Left hindlimb (tissue), 1 donor: ENCODE data around the gene MAP7D3.
"Not testable (repeated sequence)": the region's sequence is repeated elsewhere in the genome, so short reads cannot be mapped to it uniquely, and the experiment has no call there.

Experiments used
- DNase-seq: peaks from one replicate; pipeline ENCODE4 v3.0.0-alpha.2; 2018

MAP7D3 gene, protein sequence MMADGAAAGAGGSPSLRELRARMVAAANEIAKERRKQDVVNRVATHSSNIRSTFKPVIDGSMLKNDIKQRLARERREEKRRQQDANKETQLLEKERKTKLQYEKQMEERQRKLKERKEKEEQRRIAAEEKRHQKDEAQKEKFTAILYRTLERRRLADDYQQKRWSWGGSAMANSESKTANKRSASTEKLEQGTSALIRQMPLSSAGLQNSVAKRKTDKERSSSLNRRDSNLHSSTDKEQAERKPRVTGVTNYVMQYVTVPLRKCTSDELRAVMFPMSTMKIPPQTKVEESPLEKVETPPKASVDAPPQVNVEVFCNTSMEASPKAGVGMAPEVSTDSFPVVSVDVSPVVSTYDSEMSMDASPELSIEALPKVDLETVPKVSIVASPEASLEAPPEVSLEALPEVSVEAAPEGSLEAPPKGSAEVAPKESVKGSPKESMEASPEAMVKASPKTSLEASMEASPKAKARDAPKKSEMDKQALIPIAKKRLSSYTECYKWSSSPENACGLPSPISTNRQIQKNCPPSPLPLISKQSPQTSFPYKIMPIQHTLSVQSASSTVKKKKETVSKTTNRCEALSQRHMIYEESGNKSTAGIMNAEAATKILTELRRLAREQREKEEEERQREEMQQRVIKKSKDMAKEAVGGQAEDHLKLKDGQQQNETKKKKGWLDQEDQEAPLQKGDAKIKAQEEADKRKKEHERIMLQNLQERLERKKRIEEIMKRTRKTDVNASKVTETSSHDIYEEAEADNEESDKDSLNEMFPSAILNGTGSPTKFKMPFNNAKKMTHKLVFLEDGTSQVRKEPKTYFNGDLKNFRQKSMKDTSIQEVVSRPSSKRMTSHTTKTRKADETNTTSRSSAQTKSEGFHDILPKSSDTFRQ

DNA sequence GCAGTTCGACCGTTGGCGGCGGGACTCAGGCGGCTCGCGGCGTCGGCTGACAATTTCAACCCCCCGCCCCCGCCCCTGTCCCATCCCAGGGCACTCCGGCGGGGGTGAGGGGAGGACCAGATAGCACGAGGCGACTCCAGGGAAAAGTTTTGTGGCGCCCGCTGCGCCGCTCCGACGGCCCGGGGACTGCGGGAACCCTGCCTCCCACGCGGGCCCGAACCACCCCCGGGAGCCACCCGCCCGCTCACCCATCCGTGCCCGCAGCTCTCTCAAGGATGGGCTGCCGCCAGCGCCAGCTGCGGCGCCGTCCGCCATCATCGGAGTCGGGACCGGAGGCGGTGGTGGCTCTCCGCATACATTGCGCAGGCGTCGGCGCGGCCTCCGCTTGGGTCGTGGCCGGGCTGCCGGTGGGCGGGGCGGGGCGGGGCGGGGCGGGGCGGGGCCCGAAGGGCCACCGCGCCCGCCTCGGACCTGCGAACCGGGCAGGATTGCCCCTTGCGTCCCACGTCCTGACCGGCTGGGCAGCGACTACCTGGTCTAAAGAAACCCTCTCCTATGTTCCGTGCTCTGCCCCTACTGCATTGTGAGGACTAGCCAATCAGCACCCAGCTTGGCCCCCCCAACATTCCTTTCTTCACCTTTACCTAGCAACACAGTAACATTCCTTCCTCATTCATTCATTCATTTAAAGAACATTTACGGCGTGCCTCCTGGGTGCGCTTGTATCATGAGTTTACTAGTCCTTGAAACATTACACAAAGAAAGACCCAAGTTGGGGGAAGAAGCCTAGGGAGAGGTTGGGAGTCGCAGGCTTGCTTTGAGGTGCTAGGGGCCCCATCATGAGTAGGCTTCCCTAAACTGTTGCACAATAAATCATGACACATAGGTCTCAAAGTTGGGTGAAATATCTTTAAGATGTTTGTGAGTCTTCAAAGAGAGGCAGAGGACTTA is at the start of gene MAP7D3:
TSS of gene MAP7D3 (minus strand) at position 360 of the 951 bp plus-strand sequence. CDS start at position 318, 42 bp downstream.
- DNase-seq = peak; percentile 65

DNA sequence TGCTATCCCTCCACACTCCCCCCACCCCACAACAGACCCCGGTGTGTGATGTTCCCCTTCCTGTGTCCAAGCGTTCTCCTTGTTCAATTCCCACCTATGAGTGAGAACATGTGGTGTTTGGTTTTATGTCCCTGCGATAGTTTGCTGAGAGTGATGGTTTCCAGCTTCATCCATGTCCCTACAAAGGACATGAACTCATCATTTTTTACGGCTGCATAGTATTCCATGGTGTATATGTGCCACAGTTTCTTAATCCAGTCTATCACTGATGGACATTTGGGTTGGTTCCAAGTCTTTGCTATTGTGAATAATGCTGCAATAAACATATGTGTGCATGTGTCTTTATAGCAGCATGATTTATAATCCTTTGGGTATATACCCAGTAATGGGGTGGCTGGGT is 49.5 kb upstream of the MAP7D3 start, which contains the start of gene ADGRG4:
TSS of gene ADGRG4 (plus strand) at position 243 of the 400 bp plus-strand sequence. CDS start 7,815 bp downstream, outside the sequence.
- DNase-seq = not testable (repeated sequence)

DNA sequence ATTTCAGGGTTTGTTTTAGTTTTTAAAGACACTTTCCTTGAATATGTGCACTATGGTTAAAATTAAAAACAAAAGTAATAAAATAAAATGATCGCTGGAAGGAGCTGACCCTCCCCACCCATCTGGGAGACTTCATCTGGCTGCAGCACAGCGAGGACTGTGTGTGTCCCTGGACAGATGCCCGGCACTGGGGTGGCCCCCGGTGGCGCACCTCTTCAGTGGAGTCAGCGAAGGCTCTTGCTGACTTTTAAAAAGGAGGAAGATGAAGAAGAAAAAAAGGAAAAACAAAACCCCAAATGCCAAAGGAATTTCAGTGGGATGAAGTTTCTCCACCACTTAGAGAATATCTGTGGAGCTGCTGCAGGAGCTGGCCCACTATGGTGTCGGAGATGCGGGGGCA is 44.2 kb upstream of the MAP7D3 start:
- no peak for DNase-seq

DNA sequence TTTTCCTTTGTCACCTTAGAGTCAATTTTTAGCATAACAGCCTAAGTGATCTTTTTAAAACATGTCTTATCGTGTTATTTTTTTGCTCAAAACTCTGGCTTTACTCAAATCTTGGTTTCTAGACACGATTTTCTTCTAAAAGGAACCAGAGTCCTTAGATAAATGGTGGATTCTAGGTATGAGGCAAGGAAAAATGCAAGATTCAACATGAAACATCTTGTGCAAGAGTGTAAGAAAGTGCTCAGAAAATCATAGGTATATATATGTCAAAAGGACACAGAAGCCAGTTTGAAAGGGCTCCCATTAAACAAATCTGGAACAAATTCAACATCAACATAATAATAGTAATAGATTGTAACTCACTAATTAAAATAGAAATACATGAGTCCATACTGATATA is 41.5 kb upstream of the MAP7D3 start:
- no peak for DNase-seq

DNA sequence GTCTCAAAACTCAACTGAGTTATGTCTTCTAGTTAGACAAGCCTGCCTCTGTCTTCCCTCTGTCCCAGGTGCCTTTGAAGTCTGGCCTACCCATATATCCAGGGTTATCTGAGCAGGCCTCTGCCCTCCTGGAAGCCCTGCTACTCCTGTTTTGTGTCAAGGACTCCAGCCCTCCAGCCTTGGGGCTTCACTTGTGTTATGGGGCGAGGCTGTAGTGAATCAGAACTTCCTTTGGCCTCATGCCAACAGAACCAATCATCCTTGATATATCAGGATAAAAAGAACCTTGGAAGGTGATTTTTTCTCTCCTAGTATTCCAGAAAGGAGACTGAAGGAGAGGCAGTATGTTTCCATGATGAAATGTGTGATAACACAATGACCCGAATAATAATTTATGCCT is 40.6 kb upstream of the MAP7D3 start:
- DNase-seq = no peak

DNA sequence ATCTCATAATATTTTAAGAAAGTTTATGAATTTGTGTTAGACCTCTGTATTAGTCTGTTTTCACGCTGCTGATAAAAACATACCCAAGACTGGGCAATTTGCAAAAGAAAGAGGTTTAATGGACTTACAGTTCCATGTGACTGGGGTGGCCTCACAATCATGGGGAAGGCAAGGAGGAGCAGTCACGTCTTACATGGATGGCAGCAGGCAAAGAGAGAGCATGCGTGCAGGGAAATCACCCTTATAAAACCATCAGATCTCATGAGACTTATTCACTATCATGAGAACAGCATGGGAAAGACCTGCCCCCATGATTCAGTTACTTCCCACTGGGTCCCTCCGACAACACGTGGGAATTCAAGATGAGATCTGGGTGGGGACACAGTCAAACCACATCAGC is 35.2 kb upstream of the MAP7D3 start:
- DNase-seq = not testable (repeated sequence)

DNA sequence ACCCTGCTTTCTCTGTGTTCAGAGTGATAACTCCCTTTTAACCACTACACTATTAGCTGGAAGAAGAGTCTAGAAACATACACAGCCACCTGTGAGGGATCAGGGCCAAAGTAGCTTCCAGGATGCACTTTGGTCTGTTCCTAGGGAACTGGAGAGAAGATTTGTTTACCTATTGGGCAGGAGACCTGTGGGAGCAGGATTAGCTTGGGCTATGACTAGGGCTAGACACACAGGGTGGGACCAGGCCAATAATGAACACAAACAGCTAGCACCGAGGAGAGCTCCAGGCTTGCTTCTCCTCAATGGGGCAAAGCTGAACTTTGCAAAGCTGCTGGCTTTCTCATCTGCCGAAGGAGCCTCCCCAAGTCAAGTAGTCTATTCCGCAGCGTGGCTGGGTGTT is 24.4 kb upstream of the MAP7D3 start:
- DNase-seq = no peak

DNA sequence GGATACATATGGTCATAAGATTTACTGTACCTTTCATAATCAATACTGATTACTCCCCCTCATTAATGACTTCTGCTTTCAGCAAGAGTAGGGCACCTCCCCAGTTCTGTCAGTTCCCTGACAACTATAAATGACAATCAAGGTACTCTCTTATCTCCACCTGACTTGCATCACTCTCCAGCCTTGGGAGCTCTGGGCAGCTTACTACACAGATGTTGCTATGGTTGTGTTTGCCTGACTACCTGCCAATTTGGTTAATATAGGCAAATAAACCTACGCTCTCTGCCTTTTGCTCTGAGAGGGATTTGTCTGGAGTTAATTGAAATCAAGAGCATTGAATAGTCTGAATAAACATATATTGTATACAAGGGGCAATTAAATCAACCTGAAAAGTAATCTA is 22.8 kb upstream of the MAP7D3 start:
- no peak for DNase-seq

DNA sequence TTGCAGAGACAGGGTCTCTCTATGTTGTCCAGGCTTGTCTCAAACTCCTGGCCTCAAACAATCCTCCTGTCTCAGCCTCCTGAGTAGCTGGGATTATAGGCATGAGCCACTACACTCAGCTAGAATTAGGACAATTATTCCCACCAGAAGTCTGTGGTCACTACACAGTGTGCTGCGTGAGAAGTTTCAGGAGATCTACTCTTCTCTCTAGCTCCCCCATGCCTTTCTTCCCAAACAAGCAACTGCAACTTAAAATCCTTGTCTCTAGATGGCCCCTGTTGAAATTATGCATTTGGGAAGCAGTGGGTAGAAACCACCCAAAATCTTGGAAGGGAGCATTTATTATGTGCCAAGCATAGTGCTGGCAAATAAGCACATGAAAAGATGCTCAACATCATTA is 21.1 kb upstream of the MAP7D3 start:
- DNase-seq = no peak

DNA sequence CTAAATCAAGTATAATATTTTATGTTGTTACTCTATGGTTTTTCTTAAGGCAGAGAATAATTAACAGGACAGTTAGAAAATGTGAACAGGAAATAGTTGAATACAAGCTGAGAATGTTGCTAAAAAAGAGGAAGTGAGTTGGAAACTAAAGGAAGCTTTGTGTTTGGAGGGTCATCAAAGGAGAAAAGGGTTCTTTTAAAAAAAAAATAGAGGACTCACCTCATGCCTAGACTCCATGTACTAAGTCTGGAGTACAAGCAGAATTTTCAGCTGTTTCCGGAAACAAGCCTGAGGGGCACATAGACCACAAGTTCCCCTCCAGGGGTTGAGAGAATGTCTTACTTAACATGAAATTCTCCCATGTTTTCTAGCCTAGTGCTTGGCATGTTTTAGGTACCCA is 20.1 kb upstream of the MAP7D3 start:
- no peak for DNase-seq

DNA sequence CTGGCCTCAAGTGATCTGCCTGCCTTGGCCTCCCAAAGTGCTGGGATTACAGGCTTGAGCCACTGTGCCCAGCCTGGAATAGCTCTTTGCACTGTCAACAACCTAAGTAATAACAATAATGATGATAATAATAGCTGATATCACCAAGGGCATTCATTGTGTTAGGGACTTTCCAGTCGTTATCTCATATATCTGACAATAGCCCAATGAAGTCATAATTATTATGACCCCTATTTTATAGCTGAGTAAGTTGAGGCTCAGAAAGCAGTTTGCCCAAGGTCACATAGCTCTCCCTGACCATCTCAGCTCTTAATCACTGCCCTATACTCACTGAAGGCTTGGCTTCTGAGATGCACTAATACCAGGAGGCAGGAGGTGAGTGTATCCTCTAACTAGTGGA is 18.7 kb upstream of the MAP7D3 start:
- DNase-seq = no peak

DNA sequence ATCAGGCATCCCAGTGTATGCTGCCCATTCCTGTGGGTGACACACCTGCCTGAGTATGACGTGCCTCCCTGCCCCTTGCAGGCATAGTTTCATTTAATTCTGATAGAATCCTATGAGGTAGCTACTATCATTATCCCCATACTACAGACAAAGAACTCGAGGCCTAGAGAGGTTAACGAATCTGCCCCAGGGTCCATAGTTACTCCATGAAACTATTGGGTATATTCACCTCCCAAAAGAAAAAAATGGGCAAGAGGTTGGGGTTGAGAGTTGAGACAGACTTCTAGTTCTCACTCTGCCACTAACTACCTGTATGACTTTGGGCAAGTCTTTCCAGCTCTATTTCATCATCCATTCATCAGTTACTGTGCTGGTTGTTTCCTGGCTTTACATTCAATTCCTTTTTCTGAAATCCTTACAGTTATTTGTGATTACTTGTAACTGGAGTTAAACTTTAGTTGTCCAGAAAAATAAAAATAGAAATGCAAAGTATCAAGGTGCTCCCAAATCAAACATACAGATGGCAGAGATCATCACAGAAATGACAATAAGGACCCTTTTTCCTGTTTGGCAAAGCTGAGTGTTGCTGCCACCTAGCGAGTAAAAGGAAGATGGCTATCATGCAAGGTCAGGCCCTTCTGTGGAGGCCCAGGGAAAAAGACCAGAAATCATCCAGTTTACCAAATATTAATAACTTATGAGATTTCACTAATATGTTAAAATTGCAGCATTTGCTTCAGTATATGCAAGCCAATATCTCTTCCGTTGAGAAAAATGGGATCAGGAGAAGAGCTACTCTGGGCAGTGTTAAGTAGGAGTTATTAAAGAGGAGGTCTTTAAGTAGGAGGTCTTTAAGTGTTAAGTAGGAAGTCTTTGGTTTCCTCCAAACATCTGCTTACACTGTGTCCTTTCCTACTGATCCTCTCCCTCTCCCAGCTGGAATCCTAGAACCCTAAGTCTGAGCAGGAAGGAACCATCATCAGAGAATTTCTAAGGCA is 17.1 kb upstream of the MAP7D3 start:
- peak; percentile 41 for DNase-seq

DNA sequence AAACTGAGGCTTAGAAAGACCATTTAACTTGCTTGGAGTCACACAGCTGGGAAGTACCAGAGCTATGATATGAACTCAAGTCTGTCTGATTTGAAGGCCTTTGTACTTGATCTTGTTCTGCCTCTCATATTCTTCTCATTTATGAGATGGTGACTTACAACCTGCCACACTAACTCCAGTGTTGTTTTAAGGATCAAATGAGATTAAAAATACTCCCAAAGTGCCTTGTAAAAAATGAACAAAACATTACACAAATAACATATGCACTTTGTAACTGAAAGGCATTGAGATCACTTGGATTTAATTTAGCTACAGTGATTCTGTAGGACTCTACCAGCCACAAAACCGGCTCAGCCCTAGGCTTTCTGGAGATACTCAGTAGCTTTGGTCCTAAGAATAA is 15.6 kb upstream of the MAP7D3 start:
- DNase-seq = no peak

DNA sequence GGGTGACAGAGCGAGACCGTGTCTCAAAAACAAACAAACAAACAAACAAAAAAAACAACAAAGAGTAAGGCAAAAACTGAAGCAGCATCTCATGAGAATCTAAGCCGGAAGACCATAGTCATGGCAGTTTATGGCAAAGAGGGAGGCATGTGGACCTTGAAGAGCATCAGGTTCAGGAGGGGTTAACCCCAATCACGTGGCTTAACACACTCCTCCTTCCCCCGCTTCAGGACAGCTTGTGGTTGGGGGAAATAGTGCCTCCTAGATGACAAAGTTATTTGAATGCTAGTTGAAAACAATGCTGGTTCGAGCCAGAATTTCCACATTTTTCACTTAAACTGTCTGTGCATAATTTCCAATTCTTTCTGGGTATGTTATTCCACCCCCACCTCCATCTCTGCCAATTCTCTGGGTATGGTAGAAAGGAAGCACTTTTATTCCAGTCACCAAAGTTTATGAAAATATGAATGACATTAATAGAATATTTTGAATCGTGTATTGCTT is 11.7 kb upstream of the MAP7D3 start:
- DNase-seq = no peak

DNA sequence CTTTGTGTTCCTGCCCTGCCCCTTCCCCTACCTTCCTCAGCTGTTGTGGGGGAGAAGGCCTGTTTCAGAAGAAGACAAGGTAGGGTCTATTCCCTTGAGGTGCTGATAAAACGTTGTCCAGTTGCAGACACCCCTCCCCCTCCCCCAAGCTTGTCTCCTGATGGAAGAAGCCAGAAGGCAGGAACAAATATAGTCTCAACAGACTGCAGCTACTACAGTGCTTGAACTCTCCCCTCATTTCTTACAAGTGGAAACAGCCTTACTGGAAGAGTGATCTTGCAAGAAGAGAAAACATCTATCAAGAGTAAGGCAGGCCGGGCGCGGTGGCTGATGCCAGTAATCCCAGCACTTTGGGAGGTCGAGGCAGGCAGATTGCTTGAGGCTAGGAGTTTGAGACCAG is 11.0 kb upstream of the MAP7D3 start:
- DNase-seq = no peak

DNA sequence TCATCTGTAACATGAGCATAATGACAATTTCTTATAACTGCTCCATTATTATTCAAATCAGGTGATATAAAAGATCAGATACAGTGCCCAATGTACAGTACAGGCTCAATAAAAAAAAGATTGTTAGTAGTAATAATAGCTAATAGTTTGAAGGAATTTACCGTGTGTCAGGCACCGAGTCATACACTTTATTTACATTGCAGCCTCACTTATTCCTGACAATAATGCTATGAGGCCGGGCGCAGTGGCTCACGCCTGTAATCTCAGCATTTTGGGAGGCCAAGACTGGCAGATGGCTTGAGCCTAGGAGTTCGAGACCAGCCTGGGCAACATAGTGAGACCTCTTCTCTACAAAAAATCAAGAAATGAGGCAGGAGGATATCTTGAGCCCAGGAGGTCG is 10.1 kb upstream of the MAP7D3 start:
- DNase-seq = no peak

DNA sequence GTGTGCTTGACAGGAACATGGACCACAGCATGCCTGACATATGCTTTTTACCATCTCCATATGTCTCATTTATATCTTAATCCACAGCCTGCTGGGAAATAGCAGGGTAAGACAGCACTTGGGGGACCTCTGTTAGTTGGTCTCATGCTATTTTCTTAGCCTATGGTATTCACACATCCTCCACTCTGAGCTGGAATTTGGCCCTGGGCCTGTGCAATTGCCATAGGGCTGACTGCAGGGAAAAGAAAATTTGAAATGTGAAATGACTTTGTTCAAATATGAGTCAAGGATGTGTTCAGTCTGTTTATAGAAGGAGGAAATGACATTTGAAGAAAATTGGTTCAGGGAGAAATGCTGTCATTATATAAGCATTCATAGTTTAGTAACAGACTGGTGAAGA is 9.6 kb upstream of the MAP7D3 start:
- peak; percentile 57 for DNase-seq

DNA sequence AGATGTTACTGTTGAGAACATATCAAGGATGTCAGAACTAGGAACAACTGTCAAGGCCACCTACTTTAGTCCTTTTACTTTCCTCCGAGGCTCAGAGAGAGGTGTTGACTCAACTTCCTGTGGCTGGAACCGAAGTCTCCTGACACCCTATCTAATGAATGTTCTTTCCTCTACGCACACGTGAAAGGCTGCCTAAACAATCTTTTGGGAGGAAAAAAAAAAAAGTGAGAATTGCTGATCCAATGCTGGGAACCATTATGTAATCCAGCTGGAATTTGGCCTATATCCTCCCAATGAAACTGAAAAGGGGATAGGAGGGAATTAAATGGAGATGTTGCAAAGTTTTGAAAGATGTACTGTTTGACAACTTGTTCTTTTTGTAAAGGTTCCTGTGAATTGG is 8.3 kb upstream of the MAP7D3 start:
- no peak for DNase-seq

DNA sequence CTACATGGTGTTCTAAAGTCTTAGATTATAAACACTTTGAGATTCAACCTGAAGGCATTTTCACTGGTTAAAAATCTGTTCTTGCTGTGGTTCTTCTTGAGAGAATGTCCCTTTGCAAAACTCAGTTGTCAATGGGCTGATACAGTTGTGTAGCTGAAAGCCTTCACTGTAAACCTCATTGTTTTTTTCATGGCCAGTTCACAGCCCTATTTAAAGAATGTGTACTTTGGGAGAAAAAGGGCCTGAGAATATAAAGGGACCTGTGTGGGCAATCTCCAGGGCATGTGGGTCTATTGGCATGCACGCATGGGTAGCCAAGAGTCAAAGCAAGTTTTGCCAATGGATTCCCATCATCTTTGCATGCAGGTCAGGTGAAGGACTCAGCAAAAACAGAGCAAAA is 7.8 kb upstream of the MAP7D3 start:
- no peak for DNase-seq

DNA sequence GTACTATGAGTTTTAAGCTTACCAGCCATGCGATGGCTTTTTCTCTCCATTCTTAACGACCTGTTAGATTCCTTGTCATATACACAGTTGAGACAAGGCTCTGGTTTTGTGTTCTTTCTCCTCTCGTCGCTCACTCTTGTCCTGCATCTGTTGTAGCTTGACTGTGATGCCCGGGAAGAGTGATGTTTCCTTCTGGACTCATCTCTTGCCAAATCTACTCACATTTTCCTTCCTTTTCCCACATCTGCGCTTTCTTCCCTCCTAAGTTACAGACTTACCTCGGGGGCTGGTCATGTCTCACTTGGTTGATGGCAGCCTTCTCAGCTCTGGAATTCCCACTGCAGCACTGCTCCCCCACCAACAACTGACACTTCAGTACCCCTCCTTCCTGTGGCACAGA is 4.8 kb upstream of the MAP7D3 start:
- DNase-seq = no peak

DNA sequence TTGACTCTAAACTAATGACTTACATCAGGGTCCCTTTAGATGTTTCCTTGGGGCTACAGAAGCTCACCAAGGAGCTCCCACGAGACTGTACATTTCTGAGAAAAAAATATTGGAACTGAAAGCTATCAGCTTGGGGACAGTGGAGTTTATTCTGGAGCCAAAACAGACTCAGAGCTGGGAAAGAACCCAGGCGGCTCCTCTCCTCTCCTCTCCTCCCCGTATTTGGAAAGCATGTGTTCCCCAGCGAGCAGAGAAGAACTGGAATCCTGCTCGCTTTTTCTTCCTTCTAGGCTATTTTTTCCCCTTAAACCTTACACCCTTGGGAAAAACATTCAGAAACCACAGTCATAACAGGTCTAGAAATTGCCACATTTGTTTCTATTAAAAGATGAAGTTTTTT is 4.3 kb upstream of the MAP7D3 start:
- no peak for DNase-seq
